GM23338 (cell line): ENCODE measurements around the gene LCMT1.

Experiments used
- CREB1 ChIP-seq: fragments of 250-450 bp; sonication (Bioruptor Pico); IDR thresholded peaks from 2 replicates; pipeline ENCODE4 v1.5.0; 2020; ENCODE audit warnings: low read depth, mild to moderate bottlenecking, moderate library complexity
- CTCF ChIP-seq, 2 experiments: fragments of 200-600 bp in 1 of 2; sonication (generic) in 1 of 2; conservative IDR thresholded peaks; 2 replicates each; pipeline versions ENCODE4 v1.5.1 to v1.6.1; 2016 to 2017; ENCODE audit warnings: antibody characterized with exemption in 2 of 2, low read depth in 2 of 2, mild to moderate bottlenecking in 2 of 2, moderate library complexity in 1 of 2
- EZH2 ChIP-seq: fragments of 200-600 bp; sonication (generic); IDR thresholded peaks from one replicate; pipeline ENCODE4 v1.8.0; 2017; ENCODE audit warnings: antibody characterized with exemption, mild to moderate bottlenecking, low read depth; ENCODE audit not compliant: unreplicated experiment
- EZH2phosphoT487 ChIP-seq: fragments of 200-600 bp; sonication (generic); IDR thresholded peaks from one replicate; pipeline ENCODE4 v1.8.1; 2018; ENCODE audit warnings: antibody characterized with exemption; ENCODE audit not compliant: unreplicated experiment
- POLR2AphosphoS5 ChIP-seq: IDR thresholded peaks from 2 replicates; pipeline ENCODE4 v1.6.1; 2016; ENCODE audit warnings: antibody characterized with exemption, low read depth

GRCh38 chr16:25199457-25199856 is 87.9 kb downstream of the LCMT1 start:
- TF ChIP-seq CTCF (conservative IDR thresholded peaks at IDR 0.05; ENCODE audit: low read depth in 2 of 2) (no peak), EZH2 (no peak), POLR2AphosphoS5 (no peak), CREB1 (no peak), EZH2phosphoT487 (no peak)
